ENCODE results near the gene STX18. TPM values are rescaled to one million over a fixed set of nuclear protein-coding genes. Genes with fewer than 3 reads are reported as not detected.
A peak's percentile ranks its signal among the peaks of the same experiment; 100 is the strongest.

Gene STX18
- total RNA-seq, 1 donor from 2014 or later = 33.9 TPM

DNA sequence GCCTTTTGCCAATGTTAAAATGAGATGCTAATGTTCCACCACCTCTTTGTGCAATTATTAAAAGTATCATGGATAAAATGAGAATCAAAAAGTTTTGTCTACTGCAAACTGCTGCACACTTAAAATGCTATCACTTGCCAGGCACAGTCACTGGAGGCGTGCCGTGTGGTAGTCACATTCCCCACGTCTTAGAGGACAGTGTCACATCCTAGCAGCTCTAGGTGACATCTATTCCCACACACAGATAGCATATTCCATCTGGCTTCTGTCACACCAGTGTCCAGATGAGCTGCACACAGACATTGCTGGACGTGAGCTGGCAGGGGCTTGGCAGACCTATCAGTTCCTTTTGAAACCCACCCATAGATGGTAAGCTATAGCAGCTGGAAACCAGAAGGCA lies 107.9 kb downstream of the STX18 start:
- Histone ChIP-seq H3K4me3 (no peak overlapping the region), H3K4me2 (no peak overlapping the region), H3K9ac (no peak overlapping the region), H3K36me3 (no peaks in the 10 kb centered on the region), H3K27me3 (no peaks in the 10 kb centered on the region), H3K4me1 (no peaks in the 10 kb centered on the region), H4K20me1 (ENCODE audit: low read depth) (no peaks in the 10 kb centered on the region), H3K27ac (no peak overlapping the region), H3F3A (ENCODE audit: low read depth) (no peaks in the 10 kb centered on the region), H3K79me2 (ENCODE audit: low read depth) (no peaks in the 10 kb centered on the region), H3K9me3 (ENCODE audit: low read depth) (no peaks in the 10 kb centered on the region), H2AFZ (replicated peaks) (no peak overlapping the region)
- Mint-ChIP-seq H3K36me3 (peaks cover 10% of the 10 kb centered on the region), H3K4me3 (no peak overlapping the region), H3K27ac (no peak overlapping the region), H3K4me1 (peaks cover 11% of the 10 kb centered on the region), H3K27me3 (ENCODE audit: insufficient read depth, low read depth) (peaks cover 3% of the 10 kb centered on the region), H3K9me3 (no peaks in the 10 kb centered on the region)
- DNase-seq (ENCODE audit: low spot score) = no peak
- TF ChIP-seq EZH2 (IDR thresholded peaks at IDR 0.05) (no peak), CTCF (IDR thresholded peaks at IDR 0.05) (no peak), EZH2phosphoT487 (IDR thresholded peaks at IDR 0.05) (no peak)

DNA sequence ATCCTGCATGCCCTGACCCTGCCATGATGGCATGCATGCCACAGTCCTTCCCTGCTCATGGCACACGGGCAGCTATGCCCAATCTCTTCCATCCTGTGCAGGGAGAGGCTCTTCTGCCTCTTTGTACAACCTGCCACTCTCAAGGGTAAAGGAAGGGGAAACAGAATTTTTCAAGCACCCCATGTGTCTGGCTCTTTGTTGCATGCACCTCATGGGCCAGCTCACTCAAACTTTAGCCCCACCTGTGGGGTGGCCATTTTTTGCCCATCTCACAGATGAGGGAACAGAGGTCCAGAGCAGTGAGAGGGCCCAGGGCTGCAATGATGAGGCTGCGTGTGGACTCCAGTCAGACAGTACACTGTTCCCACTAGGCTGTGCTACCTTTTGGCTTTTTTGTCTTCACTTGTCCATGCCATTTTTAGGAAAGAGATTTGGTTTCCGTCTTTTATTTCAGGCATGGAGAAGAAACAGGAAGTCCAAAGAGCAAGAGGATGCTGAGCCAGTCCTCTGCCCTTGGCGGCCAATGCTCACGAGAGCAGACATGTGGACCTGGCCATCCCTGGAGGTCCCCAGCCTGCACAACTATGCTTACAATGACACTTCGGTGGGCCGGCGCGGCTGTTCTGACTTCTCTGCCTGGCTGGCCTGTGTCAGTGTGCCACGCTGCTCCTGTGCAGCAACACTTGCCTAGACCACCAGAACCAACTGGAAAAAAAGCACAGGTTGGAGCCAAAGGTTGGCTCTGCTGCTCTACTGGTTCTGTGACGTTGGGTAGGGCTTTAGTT lies 109.3 kb downstream of the STX18 start:
- Mint-ChIP-seq H3K4me3 (no peak overlapping the region), H3K27me3 (ENCODE audit: insufficient read depth, low read depth) (peaks cover 3% of the 10 kb centered on the region), H3K4me1 (peaks cover 17% of the 10 kb centered on the region), H3K9me3 (no peaks in the 10 kb centered on the region), H3K36me3 (peaks cover 11% of the 10 kb centered on the region), H3K27ac (no peak overlapping the region)
- H3K27me3 ChIP-seq = no peaks in the 10 kb centered on the region
- TF ChIP-seq CTCF (IDR thresholded peaks at IDR 0.05) = no peak
- TF ChIP-seq EZH2 (IDR thresholded peaks at IDR 0.05) = no peak
- no peak for TF ChIP-seq EZH2phosphoT487 (IDR thresholded peaks at IDR 0.05)
- no peak overlapping the region for H3K4me3 ChIP-seq
- no peak overlapping the region for H3K9ac ChIP-seq
- H3K4me2 ChIP-seq = no peak overlapping the region
- H3K79me2 ChIP-seq (ENCODE audit: low read depth) = no peaks in the 10 kb centered on the region
- no peak overlapping the region for H2AFZ ChIP-seq (replicated peaks)
- H3K4me1 ChIP-seq = peaks cover 5% of the 10 kb centered on the region
- H3K9me3 ChIP-seq (ENCODE audit: low read depth) = no peaks in the 10 kb centered on the region
- H3K27ac ChIP-seq = no peak overlapping the region
- DNase-seq (ENCODE audit: low spot score) = no peak
- no peaks in the 10 kb centered on the region for H4K20me1 ChIP-seq (ENCODE audit: low read depth)
- H3K36me3 ChIP-seq = no peaks in the 10 kb centered on the region
- H3F3A ChIP-seq (ENCODE audit: low read depth) = peaks cover 4% of the 10 kb centered on the region

GRCh38 chr4:4430492-4431195 lies 111.2 kb downstream of the STX18 start:
- Histone ChIP-seq H3K4me3 (no peak overlapping the region), H4K20me1 (ENCODE audit: low read depth) (peaks cover 7% of the 10 kb centered on the region), H3K9me3 (ENCODE audit: low read depth) (no peaks in the 10 kb centered on the region), H3K36me3 (no peaks in the 10 kb centered on the region), H3K79me2 (ENCODE audit: low read depth) (no peaks in the 10 kb centered on the region), H3F3A (ENCODE audit: low read depth) (peaks cover 13% of the 10 kb centered on the region), H3K9ac (no peak overlapping the region), H3K4me1 (peaks cover 15% of the 10 kb centered on the region), H3K27me3 (no peaks in the 10 kb centered on the region), H2AFZ (replicated peaks) (no peak overlapping the region), H3K27ac (no peak overlapping the region), H3K4me2 (no peak overlapping the region)
- H3K36me3 Mint-ChIP-seq = peaks cover 7% of the 10 kb centered on the region
- peak overlapping the region; percentile 7 for H3K4me3 Mint-ChIP-seq
- TF ChIP-seq CTCF (IDR thresholded peaks at IDR 0.05) = peak; percentile 72
- TF ChIP-seq EZH2phosphoT487 (IDR thresholded peaks at IDR 0.05) = no peak
- TF ChIP-seq EZH2 (IDR thresholded peaks at IDR 0.05) = no peak
- peaks cover 3% of the 10 kb centered on the region for H3K27me3 Mint-ChIP-seq (ENCODE audit: insufficient read depth, low read depth)
- peak overlapping the region; percentile 54 for H3K27ac Mint-ChIP-seq
- no peaks in the 10 kb centered on the region for H3K9me3 Mint-ChIP-seq
- peaks cover 32% of the 10 kb centered on the region for H3K4me1 Mint-ChIP-seq
- DNase-seq (ENCODE audit: low spot score) = peak; percentile 79

All from neural progenitor cell (in vitro differentiated cells).